K562 (cell line): ENCODE results near the gene AGPAT4. TPM values are rescaled to one million over a fixed set of nuclear protein-coding genes. Genes with fewer than 3 reads are reported as not detected.

ENCODE experiments used
- ARID3A ChIP-seq: IDR thresholded peaks from 2 replicates; pipeline ENCODE4 v1.6.1; 2012; ENCODE audit warnings: low read depth, low read length, improper control_type of control experiment, borderline replicate concordance
- BRF2 ChIP-seq: IDR thresholded peaks from 3 replicates; pipeline ENCODE4 v1.6.1; 2011; ENCODE audit warnings: borderline replicate concordance, mild to moderate bottlenecking; ENCODE audit not compliant: insufficient read length, insufficient read depth
- FOXP1 ChIP-seq: sonication (generic); formaldehyde crosslinking; IDR thresholded peaks from 2 replicates; pipeline ENCODE4 v1.8.0; 2022; ENCODE audit warnings: mild to moderate bottlenecking, missing genetic modification reagents
- GTF2E2 ChIP-seq: fragments of 200-800 bp; sonication (Bioruptor generic); IDR thresholded peaks from 2 replicates; pipeline ENCODE4 v1.6.1; 2016; ENCODE audit warnings: missing genetic modification characterization, missing compliant biosample characterization
- HES1 ChIP-seq: fragments of 450-650 bp; IDR thresholded peaks from 2 replicates; pipeline ENCODE4 v1.6.1; 2016; ENCODE audit warnings: low read depth, mild to moderate bottlenecking, moderate library complexity
- NR1H2 ChIP-seq: sonication (generic); formaldehyde crosslinking; IDR thresholded peaks from 2 replicates; pipeline ENCODE4 v1.4.0; 2020; ENCODE audit warnings: mild to moderate bottlenecking, missing genetic modification reagents
- RBM14 ChIP-seq: fragments of 200-400 bp; formaldehyde crosslinking; IDR thresholded peaks from 2 replicates; pipeline ENCODE4 v1.6.1; 2018; ENCODE audit warnings: low read depth, mild to moderate bottlenecking, low read length, moderate library complexity, borderline replicate concordance; ENCODE audit not compliant: insufficient read depth
- TCF7L2 ChIP-seq: fragments of 150-350 bp; IDR thresholded peaks from 2 replicates; pipeline ENCODE4 v1.6.1; 2016; ENCODE audit warnings: low read depth, mild to moderate bottlenecking, low read length, moderate library complexity
- ZFP91 ChIP-seq: sonication (generic); formaldehyde crosslinking; IDR thresholded peaks from 2 replicates; pipeline ENCODE4 v1.8.0; 2022; ENCODE audit warnings: mild to moderate bottlenecking, missing genetic modification reagents
- ZNF217 ChIP-seq: sonication (generic); formaldehyde crosslinking; IDR thresholded peaks from 2 replicates; pipeline ENCODE4 v1.8.0; 2022; ENCODE audit warnings: mild to moderate bottlenecking, missing genetic modification reagents
- ZNF639 ChIP-seq, 2 experiments: fragments of 200-800 bp in 1 of 2; sonication (Bioruptor generic) in 1 of 2; sonication (generic) in 1 of 2; formaldehyde crosslinking in 1 of 2; IDR thresholded peaks in 1 of 2; conservative IDR thresholded peaks in 1 of 2; 2 replicates each; pipeline versions ENCODE4 v1.5.0 to v1.6.1; 2016 to 2020; ENCODE audit warnings: missing compliant biosample characterization in 1 of 2, missing genetic modification characterization in 1 of 2, missing genetic modification reagents in 1 of 2
- polyA plus RNA-seq, 8 experiments: library from polyadenylated mRNA; depleted of rRNA in 4 of 8; stranded (reverse) in 5 of 8; unstranded in 3 of 8; fragments of >200 nt; fragmentation: Nextera tagmentation in 2 of 8; fragmentation: Illumina TruSeq in 1 of 8; extraction: Ambion mirVana in 2 of 8; extraction: Trizol in 1 of 8; gene quantifications; 2 replicates each; pipeline versions ENCODE4 v1.2.1 to v1.2.3, GENCODE V29; 2011 to 2014; ENCODE audit warnings: inconsistent platforms in 1 of 8, missing spikeins in 1 of 8
- total RNA-seq, 7 experiments: library from RNA; depleted of rRNA in 6 of 7; stranded (reverse); fragments of >200 nt in 6 of 7; fragmentation: Illumina TruSeq in 2 of 7; extraction: Trizol in 2 of 7; gene quantifications; 2 replicates each; pipeline versions ENCODE4 v1.2.1 to v1.2.3, GENCODE V29; 2011 to 2021; ENCODE audit warnings: low replicate concordance in 1 of 7
- TF ChIP-seq, protein P1 (sequence below): fragments of 250-450 bp; sonication (Bioruptor Pico); IDR thresholded peaks from 2 replicates; pipeline ENCODE4 v1.8.0; 2021; ENCODE audit warnings: borderline replicate concordance, mild to moderate bottlenecking, moderate library complexity; ENCODE audit not compliant: poor library complexity, severe bottlenecking

Gene AGPAT4
- total and polyA plus RNA-seq, 9 of the 15 experiments (the other 6 are each of a cell fraction or from before 2014, with no cell fraction given), result 2.2 to 15.0 (median 5.7) TPM

DNA sequence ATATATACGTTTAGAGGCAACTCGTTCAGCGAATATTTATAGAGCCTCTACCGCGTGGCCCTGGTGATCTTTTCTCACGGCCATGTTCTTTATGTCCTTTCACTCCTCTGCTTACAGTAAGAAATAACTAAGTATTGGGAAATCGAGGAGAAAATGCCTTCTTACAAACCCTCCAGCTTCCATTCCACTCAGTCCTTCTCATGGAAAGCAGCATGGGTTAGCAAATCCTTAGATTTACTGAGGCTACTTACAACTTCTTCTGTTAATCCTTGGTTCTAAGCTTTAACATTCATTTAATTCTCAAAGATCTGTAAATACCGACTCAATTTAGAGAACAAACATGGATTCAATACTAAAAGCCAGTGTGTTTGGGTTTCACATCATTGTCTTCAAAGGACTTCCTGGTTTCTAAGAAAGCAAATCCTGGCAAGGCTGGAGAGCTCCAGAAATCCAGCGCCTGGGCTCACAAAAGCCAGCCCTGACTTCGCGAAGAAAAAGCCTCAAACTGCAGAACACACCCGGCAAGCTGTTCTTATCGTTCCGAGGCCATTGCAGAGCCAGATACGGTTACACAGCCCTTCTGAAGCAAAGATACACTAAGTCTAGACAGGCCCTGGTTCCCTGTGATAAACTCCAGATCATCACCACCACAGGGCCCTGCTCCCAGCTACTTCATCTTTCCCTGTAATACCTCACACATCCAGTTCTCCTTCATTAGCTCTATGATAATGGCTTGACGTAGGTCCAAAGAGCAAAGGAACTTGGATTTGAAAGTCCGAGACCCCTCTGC is 19.2 kb downstream of the AGPAT4 start (continued):
- TF ChIP-seq GTF2E2 (peak; percentile 36; the same call in 1 of the 2 replicates), ARID3A (no peak; the same call in 1 of the 2 replicates), NR1H2 (peak; percentile 71; the same call in 1 of the 2 replicates), BRF2 (no peak), TCF7L2 (no peak), FOXP1 (CRISPR knock-in tag) (0 out of 2 replicates have a peak, but pooled peaks have one; percentile 44), HES1 (peak; percentile 70; the same call in 1 of the 2 replicates), ZFP91 (no peak), ZNF639 (CRISPR knock-in tag; conservative IDR thresholded peaks at IDR 0.05 in 1 of 2, IDR thresholded peaks at IDR 0.05 in 1 of 2) (peak in 1 of 2 experiments; percentile 91; a peak in 2 of 4 replicates), RBM14 (no peak), ZNF217 (no peak)
- TF ChIP-seq, protein P1, sequence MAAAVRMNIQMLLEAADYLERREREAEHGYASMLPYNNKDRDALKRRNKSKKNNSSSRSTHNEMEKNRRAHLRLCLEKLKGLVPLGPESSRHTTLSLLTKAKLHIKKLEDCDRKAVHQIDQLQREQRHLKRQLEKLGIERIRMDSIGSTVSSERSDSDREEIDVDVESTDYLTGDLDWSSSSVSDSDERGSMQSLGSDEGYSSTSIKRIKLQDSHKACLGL (CRISPR knock-in tag), result no peak
